Transverse colon (tissue), 4 donors: ENCODE measurements around the gene FBN3.

Experiments
- CTCF ChIP-seq, 5 experiments: fragments of 200-600 bp in 3 of 5; fragments of 450-650 bp in 2 of 5; sonication (generic) in 3 of 5; IDR thresholded peaks; 1 replicate in 2 of 5; 2 replicates in 3 of 5; pipeline ENCODE4 v1.5.1; 2016 to 2017; ENCODE audit warnings: antibody characterized with exemption in 5 of 5, inconsistent platforms in 3 of 5, mild to moderate bottlenecking in 2 of 5, moderate library complexity in 1 of 5
- POLR2AphosphoS5 ChIP-seq, 3 donors: sonication (generic); formaldehyde crosslinking; IDR thresholded peaks; one replicate each; pipeline ENCODE4 v1.6.1; 2016; ENCODE audit warnings: antibody characterized with exemption in 3 of 3

GRCh38 chr19:8065875-8066261 lies 83.5 kb downstream of the FBN3 start:
- TF ChIP-seq CTCF (IDR thresholded peaks at IDR 0.05) (no peak), POLR2AphosphoS5 (IDR thresholded peaks at IDR 0.05) (no peak)
